ENCODE results near the gene CSRP3.
A peak's percentile ranks its signal among the peaks of the same experiment; 100 is the strongest.

Gene CSRP3

GRCh38 chr11:19201737-19202605 is at the start of gene CSRP3:
Gene CSRP3, minus strand, starts transcription at chr11:19201983. Its CDS starts 9,535 bp downstream, at chr11:19192448.
- no peak for DNase-seq (ENCODE audit: extremely low read depth in 1 of 2, low read depth in 1 of 2)

- DNase-seq (ENCODE audit: extremely low read depth in 1 of 2, low read depth in 1 of 2): no peak
These were observed 49.8 kb upstream of the CSRP3 start for GRCh38 chr11:19251577-19251976.

GRCh38 chr11:19246816-19247215 is 45.0 kb upstream of the CSRP3 start:
- DNase-seq (ENCODE audit: extremely low read depth in 1 of 2, low read depth in 1 of 2): no peak

- DNase-seq (ENCODE audit: extremely low read depth in 1 of 2, low read depth in 1 of 2): no peak
These were observed 43.6 kb upstream of the CSRP3 start for GRCh38 chr11:19245351-19245750.

DNA sequence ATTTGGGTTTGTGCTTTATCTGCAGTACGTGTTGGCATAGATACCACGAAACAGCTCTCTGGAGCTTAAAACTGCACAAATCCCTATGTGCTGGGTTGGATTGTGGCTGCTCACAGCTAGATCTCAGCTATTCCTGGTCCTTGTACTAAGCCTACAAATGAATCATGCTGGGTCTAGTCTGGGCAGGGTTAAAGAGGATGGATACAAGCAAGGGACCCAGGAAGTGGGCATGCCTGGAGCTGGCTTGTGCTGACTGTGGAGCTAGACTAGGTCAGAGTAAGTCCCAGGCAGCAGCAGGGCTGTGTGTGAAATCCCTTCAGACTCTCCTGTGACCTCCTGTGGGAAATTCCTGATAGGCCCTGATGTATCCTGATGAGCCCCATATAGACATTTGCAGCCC is 42.8 kb upstream of the CSRP3 start:
- DNase-seq (ENCODE audit: extremely low read depth in 1 of 2, low read depth in 1 of 2): no peak

DNA sequence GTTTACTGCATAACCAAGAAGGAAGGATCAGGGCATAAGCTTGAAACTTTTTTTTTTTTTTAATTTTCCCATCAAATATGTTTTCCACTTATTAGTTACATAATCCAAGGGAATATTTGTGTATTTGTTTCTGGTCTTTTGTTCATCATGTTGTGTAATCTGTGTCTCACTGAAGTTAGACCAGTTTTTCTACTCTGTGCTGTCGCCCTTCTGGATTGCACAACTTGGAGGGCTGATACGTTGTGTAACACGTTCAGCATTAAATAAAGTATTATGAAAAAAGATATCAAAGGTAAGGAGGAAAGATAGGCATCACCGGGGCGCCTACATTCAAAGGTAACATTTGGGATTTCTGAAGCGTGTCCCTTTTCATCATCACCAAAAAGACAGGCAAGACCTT is 42.3 kb upstream of the CSRP3 start:
- no peak for DNase-seq (ENCODE audit: extremely low read depth in 1 of 2, low read depth in 1 of 2)

DNA sequence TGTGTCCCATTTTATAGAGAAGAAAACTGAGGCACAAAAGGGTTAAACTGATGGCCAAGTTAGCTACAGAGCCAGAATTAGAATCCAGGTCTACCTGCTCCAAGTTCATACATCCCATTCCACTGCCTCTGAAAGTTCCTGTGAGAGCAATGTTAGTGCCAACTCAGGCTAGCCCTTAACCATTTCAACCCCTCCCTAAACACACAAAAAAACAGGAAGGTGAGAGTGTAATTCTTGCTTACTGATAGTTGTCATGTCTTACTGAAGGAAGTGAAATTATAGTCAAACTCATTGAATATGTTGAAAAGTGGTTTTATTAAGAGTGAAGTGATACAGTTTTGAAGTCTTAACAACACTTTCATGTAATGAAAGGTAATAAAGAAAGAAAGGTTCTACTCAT is 41.8 kb upstream of the CSRP3 start:
- DNase-seq (ENCODE audit: extremely low read depth in 1 of 2, low read depth in 1 of 2): no peak

GRCh38 chr11:19243143-19243542 is 41.4 kb upstream of the CSRP3 start:
- DNase-seq (ENCODE audit: extremely low read depth in 1 of 2, low read depth in 1 of 2): no peak

- no peak for DNase-seq (ENCODE audit: extremely low read depth in 1 of 2, low read depth in 1 of 2)
These were observed 40.6 kb upstream of the CSRP3 start for GRCh38 chr11:19242179-19242932.

GRCh38 chr11:19241260-19242178 is 39.7 kb upstream of the CSRP3 start:
- no peak for DNase-seq (ENCODE audit: extremely low read depth in 1 of 2, low read depth in 1 of 2)

- DNase-seq (ENCODE audit: extremely low read depth in 1 of 2, low read depth in 1 of 2): peak; percentile 46 to 64
These were observed 38.9 kb upstream of the CSRP3 start, which contains the start of gene E2F8 for GRCh38 chr11:19240420-19241259. Gene E2F8, minus strand, starts transcription at chr11:19240945. Its CDS starts 824 bp downstream, at chr11:19240121.

DNA sequence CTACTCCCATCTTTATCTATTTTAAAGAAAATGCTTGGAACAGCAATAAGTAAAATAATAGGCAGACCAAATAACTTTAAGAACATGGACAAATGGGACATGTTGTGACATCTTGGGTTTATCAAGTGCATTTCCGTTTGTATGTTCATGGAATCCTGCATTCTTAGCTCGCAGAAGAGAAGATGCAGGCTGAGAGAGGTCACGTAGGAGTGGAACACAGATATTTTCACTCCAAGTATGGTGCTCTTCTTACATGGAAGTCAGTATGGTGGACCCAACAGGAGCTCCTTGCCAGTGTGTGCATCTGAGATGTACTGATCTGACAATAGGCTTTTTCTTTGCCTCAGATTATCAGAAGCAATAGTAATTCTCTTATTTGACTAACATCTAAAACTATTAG is 37.3 kb upstream of the CSRP3 start:
- no peak for DNase-seq (ENCODE audit: extremely low read depth in 1 of 2, low read depth in 1 of 2)

GRCh38 chr11:19237813-19238212 is 36.0 kb upstream of the CSRP3 start:
- DNase-seq (ENCODE audit: extremely low read depth in 1 of 2, low read depth in 1 of 2): no peak

DNA sequence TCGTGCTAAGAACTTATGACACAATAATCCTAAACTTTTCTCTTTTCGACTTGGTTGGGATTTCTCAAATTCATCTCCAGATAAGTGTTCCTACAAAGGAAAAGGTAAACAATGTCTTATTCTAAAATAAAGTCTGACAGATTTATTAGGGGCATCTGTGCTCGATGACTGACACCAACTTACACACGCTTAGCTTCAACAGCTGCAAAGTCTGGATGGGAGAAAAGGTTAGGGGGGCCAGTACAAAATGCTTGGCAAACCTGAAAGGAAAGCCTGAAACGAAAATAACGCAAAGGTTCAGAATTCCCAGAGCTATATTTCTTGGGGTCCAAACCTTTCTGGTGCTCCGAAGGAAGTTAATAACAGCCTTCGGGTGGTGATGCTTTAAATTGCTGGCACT is 35.6 kb upstream of the CSRP3 start:
- no peak for DNase-seq (ENCODE audit: extremely low read depth in 1 of 2, low read depth in 1 of 2)

DNA sequence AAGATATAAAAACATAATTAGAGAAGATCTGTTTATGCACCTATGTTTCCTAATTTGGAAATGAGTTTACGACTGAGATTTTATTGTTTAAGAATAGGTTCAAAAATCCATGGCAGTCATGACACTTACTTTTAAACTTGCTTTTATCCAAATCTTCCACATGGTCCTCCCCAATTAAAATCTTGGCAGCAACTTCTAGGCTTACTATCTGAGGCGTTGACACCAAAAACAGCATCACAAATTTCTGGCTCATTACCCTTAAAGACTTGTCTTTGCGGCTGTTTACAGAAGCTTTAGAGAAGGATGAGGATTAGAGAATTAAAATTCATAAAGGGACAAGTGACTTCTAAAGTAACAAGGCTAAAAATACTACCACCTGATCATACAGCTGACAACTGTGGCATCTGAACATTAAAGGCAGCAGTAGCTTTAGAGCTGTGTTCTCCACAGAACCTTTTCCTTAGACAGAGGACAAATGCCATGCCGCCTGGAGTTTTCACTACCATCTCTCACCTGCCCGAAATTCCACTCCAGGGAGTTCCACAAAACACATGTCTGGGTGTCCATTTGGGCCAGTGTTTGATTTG is 32.5 kb upstream of the CSRP3 start:
- DNase-seq (ENCODE audit: extremely low read depth in 1 of 2, low read depth in 1 of 2): no peak

- DNase-seq (ENCODE audit: extremely low read depth in 1 of 2, low read depth in 1 of 2): no peak
These were observed 31.2 kb upstream of the CSRP3 start for GRCh38 chr11:19232910-19233503.

GRCh38 chr11:19229671-19230070 is 27.9 kb upstream of the CSRP3 start:
- no peak for DNase-seq (ENCODE audit: extremely low read depth in 1 of 2, low read depth in 1 of 2)

DNA sequence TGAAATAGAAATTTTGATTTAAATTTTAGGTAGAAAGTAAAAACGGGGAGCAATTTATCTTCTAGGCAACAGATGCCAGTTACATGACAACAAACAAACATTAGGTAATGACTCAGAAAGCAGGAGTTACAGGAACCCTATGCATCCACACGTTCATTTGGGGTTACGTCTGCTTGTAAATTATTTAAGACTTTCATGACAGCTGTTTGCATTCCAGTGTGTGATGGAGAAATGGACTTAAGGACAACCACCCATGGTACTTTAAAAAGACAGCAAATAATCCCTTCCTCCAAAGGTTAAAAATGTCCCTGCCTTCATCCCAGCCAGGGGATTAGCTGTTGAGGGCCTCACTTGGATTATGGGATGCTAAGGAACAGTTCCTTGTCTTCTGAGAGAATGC is 27.2 kb upstream of the CSRP3 start:
- DNase-seq (ENCODE audit: extremely low read depth in 1 of 2, low read depth in 1 of 2): no peak

Measured in activated CD8-positive, alpha-beta memory T cell treated with anti-CD3 and anti-CD28 coated beads for 1 hour (primary cell).